Uterus (tissue), 2 donors: ENCODE results near the gene KCNN2.

Source experiments
- CTCF ChIP-seq, 4 experiments: fragments of 200-600 bp in 2 of 4; fragments of 450-650 bp in 2 of 4; sonication (generic) in 2 of 4; IDR thresholded peaks; one replicate each; pipeline ENCODE4 v1.5.1; 2016 to 2019; ENCODE audit warnings: antibody characterized with exemption in 4 of 4, mild to moderate bottlenecking in 2 of 4, moderate library complexity in 1 of 4
- POLR2A ChIP-seq, 2 donors: fragments of 450-650 bp; IDR thresholded peaks; one replicate each; pipeline ENCODE4 v1.6.1; 2016; ENCODE audit warnings: antibody characterized with exemption in 2 of 2, mild to moderate bottlenecking in 1 of 2, moderate library complexity in 1 of 2

- no peak for TF ChIP-seq POLR2A (IDR thresholded peaks at IDR 0.05)
- peak; percentile 67 to 70 (median 69) for TF ChIP-seq CTCF (IDR thresholded peaks at IDR 0.05)
Measured at GRCh38 chr5:114449860-114450421, 88.1 kb downstream of the KCNN2 start.
